ENCODE results near the gene CFLAR. TPM values are rescaled to one million over a fixed set of nuclear protein-coding genes. Genes with fewer than 3 reads are reported as not detected.

The CFLAR gene
- total RNA-seq, 6 experiments from 2014 or later: 56.0 to 65.1 (median 59.1) TPM

- peaks cover 9% of the 10 kb centered on the region for H3K27me3 Mint-ChIP-seq (ENCODE audit: insufficient read depth)
- peak overlapping the region; percentile 99 for H3K27ac Mint-ChIP-seq
- H3K9me3 Mint-ChIP-seq: no peaks in the 10 kb centered on the region
- peaks cover 54% of the 10 kb centered on the region for H3K36me3 Mint-ChIP-seq (ENCODE audit: low read depth)
- TF ChIP-seq CTCF (IDR thresholded peaks at IDR 0.05): no peak
- peak; percentile 96 for DNase-seq
- peak overlapping the region; percentile 84 for H3K4me3 Mint-ChIP-seq
- H3K4me1 Mint-ChIP-seq (ENCODE audit: low read depth): peaks cover 69% of the 10 kb centered on the region
Measured at GRCh38 chr2:201151127-201151981, 35.4 kb downstream of the CFLAR start.

DNA sequence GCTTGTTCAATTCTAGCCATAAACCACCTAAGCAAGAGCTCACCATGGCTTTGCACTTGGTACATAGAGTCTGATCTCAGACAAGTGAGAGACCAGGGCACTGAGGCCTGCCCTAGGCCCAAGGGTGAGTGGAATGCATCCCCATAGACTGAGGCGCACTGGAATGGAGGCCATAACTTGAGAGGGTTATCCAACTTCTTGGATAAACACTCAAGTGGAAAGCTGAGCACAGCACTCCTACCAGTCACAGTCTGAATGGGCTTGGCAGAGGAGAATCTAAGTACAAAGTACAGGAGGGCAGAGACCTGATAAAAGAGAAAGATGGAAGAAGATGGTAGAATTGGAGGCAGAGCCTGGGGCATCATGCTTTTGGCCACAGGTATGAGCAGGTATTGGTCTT lies 36.6 kb downstream of the CFLAR start:
- Mint-ChIP-seq H3K4me3 (no peak overlapping the region), H3K9me3 (no peaks in the 10 kb centered on the region), H3K27me3 (ENCODE audit: insufficient read depth) (peaks cover 9% of the 10 kb centered on the region), H3K36me3 (ENCODE audit: low read depth) (peaks cover 47% of the 10 kb centered on the region), H3K4me1 (ENCODE audit: low read depth) (peaks cover 64% of the 10 kb centered on the region), H3K27ac (peak overlapping the region; percentile 99)
- no peak for DNase-seq
- no peak for TF ChIP-seq CTCF (IDR thresholded peaks at IDR 0.05)

DNA sequence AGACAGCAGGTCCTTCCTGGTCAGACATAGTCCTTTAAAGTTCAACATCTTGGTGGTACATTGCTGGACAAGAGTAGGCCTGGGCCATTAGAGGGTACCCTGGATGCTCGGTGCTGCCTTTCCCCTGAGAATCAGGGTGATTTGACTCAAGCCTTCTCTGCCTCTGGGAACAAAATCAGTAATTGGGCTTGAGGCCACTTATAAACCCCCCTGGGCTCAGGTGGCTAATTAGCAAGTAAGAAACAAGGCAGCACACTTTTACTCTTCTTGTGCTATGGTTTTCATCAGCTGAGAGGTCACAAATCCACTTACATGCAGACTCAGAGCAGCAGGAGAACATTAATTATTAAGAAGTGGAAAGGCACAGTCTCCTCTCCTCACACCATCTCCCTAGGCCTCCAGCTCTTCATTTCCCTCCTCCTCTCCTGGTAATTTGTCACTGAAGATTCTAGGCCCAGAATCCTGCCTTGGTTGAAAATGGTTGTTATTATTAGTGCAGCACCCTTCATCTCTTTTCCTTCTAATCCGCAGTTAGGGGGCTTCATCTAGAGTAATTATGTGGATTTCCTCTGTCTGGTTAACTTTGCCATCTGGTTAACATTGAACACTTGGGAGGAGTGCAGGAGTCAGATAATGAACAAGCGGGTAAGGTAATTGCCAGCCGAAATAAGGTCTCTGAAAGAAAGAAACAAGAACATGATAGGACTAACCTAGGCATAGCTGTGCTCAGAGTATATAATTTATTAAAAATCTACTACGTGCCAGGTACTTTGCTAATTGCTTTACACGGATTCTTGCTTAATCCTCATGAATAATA lies 37.2 kb downstream of the CFLAR start:
- H3K4me1 Mint-ChIP-seq (ENCODE audit: low read depth): peaks cover 68% of the 10 kb centered on the region
- peaks cover 52% of the 10 kb centered on the region for H3K36me3 Mint-ChIP-seq (ENCODE audit: low read depth)
- peak overlapping the region; percentile 99 for H3K27ac Mint-ChIP-seq

DNA sequence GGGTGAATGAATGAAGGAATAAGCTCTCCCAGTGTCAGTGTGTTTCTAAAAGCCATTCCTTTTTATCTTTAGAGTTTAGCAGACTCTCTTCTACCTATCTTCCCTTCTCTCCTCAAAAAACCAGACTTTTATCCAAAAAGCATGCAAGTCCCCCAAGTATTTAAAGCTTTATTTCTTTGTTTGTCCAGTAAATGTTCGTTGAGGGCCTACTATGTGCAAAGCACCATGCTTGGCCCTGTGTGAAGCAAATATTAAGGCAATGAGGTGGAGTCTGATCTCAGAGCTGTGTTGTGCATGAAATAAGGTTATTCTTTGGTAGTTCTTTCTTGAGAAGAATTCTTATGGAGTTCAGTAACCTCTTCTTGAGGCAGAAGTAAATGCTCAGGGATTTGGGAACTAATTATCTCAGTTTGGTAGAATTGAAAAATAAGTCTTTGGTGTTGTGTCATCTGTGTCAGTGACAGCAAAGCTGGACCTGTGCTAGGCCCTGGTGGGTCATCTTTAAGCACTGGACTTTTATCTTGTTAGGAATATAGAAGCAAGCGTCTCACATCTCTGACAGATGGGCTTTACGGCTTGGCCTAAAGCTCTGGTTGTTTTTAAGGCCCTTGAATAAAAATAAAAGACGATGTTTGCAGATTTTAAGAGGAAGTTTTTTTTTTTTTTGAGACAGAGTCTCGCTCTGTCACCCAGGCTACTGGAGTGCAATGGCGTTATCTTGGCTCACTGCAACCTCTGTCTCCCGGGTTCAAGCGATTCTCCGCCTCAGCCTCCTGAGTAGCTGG lies 38.8 kb downstream of the CFLAR start:
- peaks cover 5% of the 10 kb centered on the region for H3K27me3 Mint-ChIP-seq (ENCODE audit: insufficient read depth)
- no peak for DNase-seq
- TF ChIP-seq CTCF (IDR thresholded peaks at IDR 0.05): no peak
- H3K4me1 Mint-ChIP-seq (ENCODE audit: low read depth): peaks cover 57% of the 10 kb centered on the region
- peaks cover 49% of the 10 kb centered on the region for H3K36me3 Mint-ChIP-seq (ENCODE audit: low read depth)
- no peak overlapping the region for H3K4me3 Mint-ChIP-seq
- peak overlapping the region; percentile 71 for H3K27ac Mint-ChIP-seq
- H3K9me3 Mint-ChIP-seq: no peaks in the 10 kb centered on the region

More for the DNA sequence above, 37.2 kb downstream of the CFLAR start:
- DNase-seq: no peak
- H3K9me3 Mint-ChIP-seq: no peaks in the 10 kb centered on the region
- H3K4me3 Mint-ChIP-seq: peak overlapping the region; percentile 36; the same call in 1 of the 2 replicates
- no peak for TF ChIP-seq CTCF (IDR thresholded peaks at IDR 0.05)
- peaks cover 9% of the 10 kb centered on the region for H3K27me3 Mint-ChIP-seq (ENCODE audit: insufficient read depth)

- Mint-ChIP-seq H3K27ac (peak overlapping the region; percentile 38; the same call in 1 of the 2 replicates), H3K27me3 (ENCODE audit: insufficient read depth) (peaks cover 3% of the 10 kb centered on the region), H3K36me3 (ENCODE audit: low read depth) (peaks cover 49% of the 10 kb centered on the region)
Measured at GRCh38 chr2:201156036-201156435, 40.1 kb downstream of the CFLAR start.

More at GRCh38 chr2:201156036-201156435, 40.1 kb downstream of the CFLAR start:
- Mint-ChIP-seq H3K4me3 (no peak overlapping the region), H3K4me1 (ENCODE audit: low read depth) (peaks cover 45% of the 10 kb centered on the region), H3K9me3 (no peaks in the 10 kb centered on the region)
- no peak for TF ChIP-seq CTCF (IDR thresholded peaks at IDR 0.05)
- DNase-seq: no peak

All from HFFc6 (cell line).